SK-N-SH treated with all-trans-retinoic acid at 6 μM for 48 hours (cell line): ENCODE measurements around the gene PRRC2B.

Source experiments
- ARNTL ChIP-seq: fragments of 450-650 bp; formaldehyde crosslinking; IDR thresholded peaks from 2 replicates; pipeline ENCODE4 v1.5.0; 2020; ENCODE audit warnings: low read depth, mild to moderate bottlenecking, moderate library complexity, borderline replicate concordance
- CREB5 ChIP-seq: fragments of 250-450 bp; sonication (Bioruptor Pico); IDR thresholded peaks from 2 replicates; pipeline ENCODE4 v1.5.1; 2020; ENCODE audit warnings: low read depth, mild to moderate bottlenecking, moderate library complexity
- CSDC2 ChIP-seq: fragments of 250-450 bp; sonication (Bioruptor Pico); IDR thresholded peaks from 2 replicates; pipeline ENCODE4 v1.5.0; 2020; ENCODE audit warnings: mild to moderate bottlenecking, moderate library complexity
- CSRNP3 ChIP-seq: fragments of 250-450 bp; sonication (Bioruptor Pico); IDR thresholded peaks from 2 replicates; pipeline ENCODE4 v1.5.1; 2021; ENCODE audit warnings: mild to moderate bottlenecking, moderate library complexity
- PATZ1 ChIP-seq: fragments of 250-450 bp; sonication (Bioruptor Pico); IDR thresholded peaks from 2 replicates; pipeline ENCODE4 v1.8.0; 2020; ENCODE audit warnings: mild to moderate bottlenecking, moderate library complexity, borderline replicate concordance
- POU6F1 ChIP-seq: fragments of 250-450 bp; sonication (Bioruptor Pico); IDR thresholded peaks from 2 replicates; pipeline ENCODE4 v1.8.0; 2021; ENCODE audit warnings: low read depth, mild to moderate bottlenecking, moderate library complexity, borderline replicate concordance
- PPARA ChIP-seq: fragments of 250-450 bp; sonication (Bioruptor Pico); IDR thresholded peaks from 2 replicates; pipeline ENCODE4 v1.5.0; 2020; ENCODE audit warnings: mild to moderate bottlenecking, borderline replicate concordance
- TOX ChIP-seq: fragments of 250-450 bp; sonication (Bioruptor Pico); IDR thresholded peaks from 2 replicates; pipeline ENCODE4 v1.8.0; 2021; ENCODE audit warnings: mild to moderate bottlenecking, moderate library complexity, borderline replicate concordance
- ZC3H10 ChIP-seq: fragments of 250-450 bp; sonication (Bioruptor Pico); IDR thresholded peaks from 2 replicates; pipeline ENCODE4 v1.5.1; 2021; ENCODE audit warnings: mild to moderate bottlenecking, moderate library complexity
- ZFP30 ChIP-seq: fragments of 450-650 bp; formaldehyde crosslinking; IDR thresholded peaks from 2 replicates; pipeline ENCODE4 v1.5.0; 2022; ENCODE audit warnings: mild to moderate bottlenecking, moderate library complexity
- ZNF70 ChIP-seq: fragments of 450-650 bp; formaldehyde crosslinking; IDR thresholded peaks from 2 replicates; pipeline ENCODE4 v1.5.0; 2020; ENCODE audit warnings: mild to moderate bottlenecking, moderate library complexity

DNA sequence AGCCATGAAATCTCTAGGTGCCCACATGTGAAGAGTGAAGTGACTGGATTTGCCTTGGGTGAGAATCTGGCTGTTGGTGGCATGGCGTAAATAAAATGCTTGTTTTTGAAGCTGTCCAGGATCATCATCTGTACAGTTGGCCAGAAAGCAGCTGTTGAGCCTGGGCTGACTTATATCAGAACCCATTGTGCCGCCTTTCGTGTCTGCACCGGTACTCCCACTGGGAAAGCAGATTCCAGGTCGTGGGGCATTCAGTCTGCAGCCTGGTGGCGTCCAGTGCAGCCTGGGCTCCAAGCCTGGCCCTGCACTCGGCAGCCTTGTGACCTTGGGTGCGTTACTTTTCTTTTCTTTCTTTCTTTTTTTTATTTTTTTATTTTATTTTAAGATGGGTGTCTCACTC is 27.8 kb downstream of the PRRC2B start:
- TF ChIP-seq POU6F1 (CRISPR knock-in tag) (no peak), ZFP30 (CRISPR knock-in tag) (no peak), PATZ1 (CRISPR knock-in tag) (no peak), CREB5 (CRISPR knock-in tag) (no peak), CSRNP3 (CRISPR knock-in tag) (no peak), ZC3H10 (CRISPR knock-in tag) (no peak), PPARA (CRISPR knock-in tag) (no peak), ZNF70 (CRISPR knock-in tag) (no peak), CSDC2 (CRISPR knock-in tag) (no peak), TOX (CRISPR knock-in tag) (no peak), ARNTL (CRISPR knock-in tag) (no peak)
